Fibroblast of mammary gland (primary cell): ENCODE measurements around the gene ZKSCAN5.
A peak's percentile ranks its signal among the peaks of the same experiment; 100 is the strongest.

Experiments
- DNase-seq: peaks from one replicate; pipeline ENCODE4 v3.0.0-alpha.2; 2010; ENCODE audit warnings: low read depth
- H3K4me3 ChIP-seq: 2 replicates; pipeline ENCODE4 v1.5.1; 2011; ENCODE audit warnings: low read depth, mild to moderate bottlenecking, low read length, moderate library complexity; ENCODE audit not compliant: control insufficient read depth
- TF ChIP-seq, protein P1 (sequence below): conservative IDR thresholded peaks from 2 replicates; pipeline ENCODE4 v1.5.1; 2011; ENCODE audit warnings: low read depth, low read length, inconsistent platforms; ENCODE audit not compliant: control insufficient read depth, insufficient read depth

Gene ZKSCAN5

GRCh38 chr7:99504603-99505323, at the start of gene ZKSCAN5:
TSS of gene ZKSCAN5 (plus strand) at chr7:99504662. CDS start at chr7:99506045, 1,383 bp downstream.
- peak within 1 kb of the TSS; percentile 96 for H3K4me3 ChIP-seq
- TF ChIP-seq, protein P1, sequence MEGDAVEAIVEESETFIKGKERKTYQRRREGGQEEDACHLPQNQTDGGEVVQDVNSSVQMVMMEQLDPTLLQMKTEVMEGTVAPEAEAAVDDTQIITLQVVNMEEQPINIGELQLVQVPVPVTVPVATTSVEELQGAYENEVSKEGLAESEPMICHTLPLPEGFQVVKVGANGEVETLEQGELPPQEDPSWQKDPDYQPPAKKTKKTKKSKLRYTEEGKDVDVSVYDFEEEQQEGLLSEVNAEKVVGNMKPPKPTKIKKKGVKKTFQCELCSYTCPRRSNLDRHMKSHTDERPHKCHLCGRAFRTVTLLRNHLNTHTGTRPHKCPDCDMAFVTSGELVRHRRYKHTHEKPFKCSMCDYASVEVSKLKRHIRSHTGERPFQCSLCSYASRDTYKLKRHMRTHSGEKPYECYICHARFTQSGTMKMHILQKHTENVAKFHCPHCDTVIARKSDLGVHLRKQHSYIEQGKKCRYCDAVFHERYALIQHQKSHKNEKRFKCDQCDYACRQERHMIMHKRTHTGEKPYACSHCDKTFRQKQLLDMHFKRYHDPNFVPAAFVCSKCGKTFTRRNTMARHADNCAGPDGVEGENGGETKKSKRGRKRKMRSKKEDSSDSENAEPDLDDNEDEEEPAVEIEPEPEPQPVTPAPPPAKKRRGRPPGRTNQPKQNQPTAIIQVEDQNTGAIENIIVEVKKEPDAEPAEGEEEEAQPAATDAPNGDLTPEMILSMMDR = no peak
- DNase-seq = peak; percentile 94

DNA sequence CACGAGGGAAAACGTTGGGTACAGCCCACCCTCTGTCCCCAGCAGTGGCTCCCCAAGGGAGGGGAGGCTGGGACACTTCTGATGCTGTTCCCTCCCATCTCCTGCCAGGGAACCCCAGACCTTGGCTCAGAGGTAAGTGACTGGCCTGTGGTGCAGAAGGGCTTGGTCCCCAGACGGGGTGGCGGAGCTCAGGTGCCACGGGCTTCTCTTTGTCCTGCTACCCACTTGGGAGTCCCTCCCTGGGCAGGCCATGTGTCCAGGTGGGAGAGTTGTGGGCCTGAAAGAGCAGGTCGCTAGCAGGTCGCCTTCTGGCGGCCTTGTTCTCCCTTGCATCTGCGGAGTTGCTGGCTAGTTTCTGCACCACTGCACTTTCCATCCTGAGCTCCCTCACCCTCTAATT, 48.6 kb upstream of the ZKSCAN5 start:
- no peak overlapping the region for H3K4me3 ChIP-seq
- TF ChIP-seq, protein P1 = no peak
- DNase-seq = no peak

DNA sequence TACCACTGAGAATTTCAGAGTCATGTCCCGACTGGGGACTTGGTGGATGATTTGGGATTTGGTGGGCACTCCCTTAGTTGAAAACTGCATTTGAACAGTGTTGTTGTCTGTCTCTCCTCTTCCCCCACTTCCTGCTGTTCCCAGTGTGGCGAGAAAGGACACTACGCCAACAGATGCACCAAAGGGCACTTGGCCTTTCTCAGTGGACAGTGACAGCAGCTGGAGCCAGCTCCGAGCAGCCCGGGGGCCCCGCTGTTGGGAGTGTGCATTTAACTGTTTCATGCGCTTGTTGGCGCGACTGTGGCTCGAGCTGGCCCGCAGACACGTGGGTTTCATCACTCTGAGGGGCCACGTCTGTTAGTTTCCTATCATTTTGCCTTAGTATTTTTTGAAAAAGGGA, 48.2 kb upstream of the ZKSCAN5 start:
- TF ChIP-seq, protein P1 = no peak
- no peak for DNase-seq
- H3K4me3 ChIP-seq = no peak overlapping the region

DNA sequence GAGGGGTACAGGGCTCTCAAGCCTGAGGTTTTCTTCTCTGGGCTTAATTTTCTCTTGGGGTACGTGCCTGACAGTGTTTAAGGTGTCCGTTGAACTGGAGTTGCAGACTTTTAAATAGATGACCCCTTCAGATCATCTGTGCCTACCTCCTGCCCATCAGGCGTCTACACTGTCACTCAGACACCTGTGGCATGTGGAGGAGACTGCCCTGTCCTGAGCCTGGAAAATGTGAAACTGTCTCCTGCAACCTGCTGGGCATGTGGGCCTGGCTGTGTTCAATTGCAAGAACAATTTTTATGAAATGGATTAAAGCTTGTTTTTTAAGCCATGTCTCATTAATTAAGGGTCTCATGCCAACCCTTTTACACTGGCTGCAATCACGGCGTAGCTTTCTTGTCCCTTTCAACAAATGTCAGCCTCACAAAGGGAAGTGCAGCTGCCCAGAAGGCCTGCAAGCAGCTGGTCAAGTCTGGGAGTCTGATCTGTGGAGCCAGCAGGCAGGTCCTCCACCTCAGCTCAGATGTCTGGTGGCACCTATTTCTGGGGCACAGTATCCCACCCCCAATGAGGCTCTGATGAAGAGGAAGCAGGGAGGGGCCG, 47.3 kb upstream of the ZKSCAN5 start:
- no peak for DNase-seq
- no peak overlapping the region for H3K4me3 ChIP-seq
- TF ChIP-seq, protein P1 = no peak

DNA sequence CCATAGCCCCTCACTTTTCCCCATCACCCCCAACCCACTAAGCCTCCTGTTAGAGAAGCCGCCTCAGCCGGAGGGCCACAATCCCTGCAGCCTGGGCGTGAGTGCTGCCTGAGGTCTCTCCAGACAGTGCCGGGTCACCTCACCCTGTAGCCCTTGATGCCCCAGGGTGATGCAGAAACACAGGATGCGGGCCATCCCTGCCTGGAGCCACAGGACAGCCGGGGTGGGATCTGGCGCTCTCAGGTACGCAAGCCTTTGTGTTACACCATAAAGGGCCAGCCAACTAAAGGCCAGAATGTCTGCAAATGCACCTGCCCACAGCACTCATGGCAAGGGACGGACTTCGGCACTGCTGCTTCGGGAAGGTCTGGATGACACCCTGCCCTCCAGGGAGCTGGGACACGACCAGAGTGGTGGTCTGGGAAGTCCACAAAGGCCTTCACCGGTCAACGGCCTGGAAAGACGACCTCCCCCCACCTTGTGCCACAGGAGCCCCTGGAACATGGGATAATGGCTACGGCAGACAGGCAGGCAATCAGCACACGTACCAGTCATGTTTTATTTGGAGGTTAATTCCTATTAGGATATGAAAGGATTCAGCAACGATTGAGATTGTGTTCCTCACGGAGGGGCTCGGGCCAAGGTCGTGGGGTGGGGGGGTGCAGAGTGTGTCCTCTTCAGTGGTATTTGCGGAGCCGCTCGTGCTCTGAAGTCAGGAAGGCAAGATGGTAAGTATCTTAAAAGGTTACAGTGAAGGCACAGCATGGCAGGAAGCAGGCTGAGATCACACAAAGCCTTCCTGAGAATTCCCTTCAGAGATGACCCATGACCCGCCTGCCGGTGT, 46.6 kb upstream of the ZKSCAN5 start:
- no peak overlapping the region for H3K4me3 ChIP-seq
- no peak for DNase-seq
- TF ChIP-seq, protein P1 = no peak

DNA sequence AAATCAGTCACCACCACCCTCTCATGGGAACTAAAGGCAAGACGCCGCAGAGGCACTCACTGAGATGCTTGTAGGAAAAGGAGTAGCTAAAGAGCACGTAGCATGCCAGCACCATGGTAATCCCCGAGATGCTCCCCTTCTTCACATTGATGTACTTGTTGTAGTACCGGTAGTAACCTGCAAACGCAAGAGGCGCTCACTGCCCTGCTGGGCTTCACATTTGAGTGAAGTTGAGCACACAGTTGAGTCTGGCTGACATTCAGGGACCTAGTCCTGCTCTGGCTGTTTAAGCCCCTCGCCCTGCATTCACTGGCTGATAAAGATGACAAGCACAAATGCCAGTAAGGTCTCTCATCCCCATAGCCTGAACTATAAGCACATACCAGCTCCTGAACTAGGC, 45.4 kb upstream of the ZKSCAN5 start:
- no peak overlapping the region for H3K4me3 ChIP-seq
- TF ChIP-seq, protein P1 = peak; percentile 47
- peak; percentile 44 for DNase-seq
